H1 (cell line): ENCODE data around the gene USH1G. TPM values are rescaled to one million over a fixed set of nuclear protein-coding genes. Genes with fewer than 3 reads are reported as not detected.

Experiments used
- EP300 ChIP-seq, 2 experiments: IDR thresholded peaks; 1 replicate in 1 of 2; 2 replicates in 1 of 2; pipeline ENCODE4 v1.6.1; 2011 to 2012; ENCODE audit warnings: low read depth in 2 of 2, low read length in 2 of 2, mild to moderate bottlenecking in 2 of 2, borderline replicate concordance in 1 of 2, inconsistent platforms in 1 of 2, moderate library complexity in 1 of 2
- HDAC2 ChIP-seq, 2 experiments: fragments of 300-600 bp in 1 of 2; sonication (generic) in 1 of 2; IDR thresholded peaks; 2 replicates each; pipeline ENCODE4 v1.6.1; 2011 to 2012; ENCODE audit warnings: low read depth in 2 of 2, low read length in 2 of 2, mild to moderate bottlenecking in 2 of 2, moderate library complexity in 2 of 2, borderline replicate concordance in 1 of 2, inconsistent platforms in 1 of 2
- SP2 ChIP-seq: IDR thresholded peaks from 2 replicates; pipeline ENCODE4 v1.6.1; 2012; ENCODE audit warnings: mild to moderate bottlenecking, low read length, inconsistent platforms
- polyA plus RNA-seq, 7 experiments: library from polyadenylated mRNA; depleted of rRNA in 3 of 7; stranded (reverse) in 5 of 7; unstranded in 2 of 7; fragments of >200 nt in 5 of 7; fragments of 200-250 nt in 2 of 7; gene quantifications; 1 replicate in 5 of 7; 2 replicates in 1 of 7; 4 replicates in 1 of 7; pipeline versions ENCODE4 v1.2.1 to v1.2.3, GENCODE V29; 2011 to 2013; ENCODE audit warnings: missing spikeins in 2 of 7, mixed read lengths in 2 of 7
- total RNA-seq: library from RNA; stranded (reverse); fragmentation: NEBNext Ultra II Directional; extraction: Animal tissue kit (Norgen Biotek cat#: 25700); gene quantifications from 2 replicates; pipeline ENCODE4 v1.2.1, GENCODE V29; 2021

Gene USH1G
- total and polyA plus RNA-seq, 2 of the 8 experiments (the other 6 are each of a cell fraction or from before 2014, with no cell fraction given): 1.6 to 4.3 TPM

DNA sequence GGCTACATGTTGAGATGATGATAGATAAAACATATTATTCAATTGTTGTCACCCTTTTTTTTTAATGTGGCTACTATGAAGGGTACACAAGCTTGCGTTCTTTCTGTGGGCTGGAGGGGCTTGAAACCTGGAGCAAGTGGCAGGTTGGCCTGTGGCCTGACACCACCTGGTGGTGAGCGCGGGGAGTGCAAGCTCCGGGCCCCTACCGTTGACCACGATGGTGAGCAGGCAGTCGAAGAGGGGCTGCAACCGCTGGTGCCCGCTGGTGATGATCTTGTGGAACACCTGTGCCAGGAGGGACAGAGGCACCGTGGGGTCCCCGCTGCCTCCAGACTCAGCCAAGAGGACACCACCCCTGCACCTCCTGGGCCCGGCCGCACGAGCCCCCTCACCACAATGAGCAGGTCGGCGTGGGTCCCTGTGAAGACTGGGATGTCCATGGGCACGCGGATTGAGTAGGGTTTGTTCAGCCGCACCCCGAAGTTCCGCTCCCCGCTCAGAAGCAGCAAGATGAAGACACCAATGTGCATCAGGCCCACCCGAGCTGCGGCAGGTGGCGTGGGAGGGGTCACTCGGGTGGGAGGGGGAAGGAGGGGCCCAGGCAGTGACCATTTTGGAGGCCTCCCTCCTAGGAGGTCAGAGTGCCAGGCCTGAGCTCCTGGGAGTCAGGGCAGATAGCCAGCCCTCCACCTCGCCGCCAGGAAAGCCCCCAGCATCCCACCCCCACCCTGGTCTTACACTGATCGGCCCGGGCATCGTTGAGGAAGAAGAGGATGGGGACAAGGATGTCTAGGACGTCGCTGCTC is 35.1 kb upstream of the USH1G start (continued):
- no peak for TF ChIP-seq HDAC2 (IDR thresholded peaks at IDR 0.05; ENCODE audit: borderline replicate concordance in 1 of 2, low read depth in 2 of 2, low read length in 2 of 2)
- TF ChIP-seq SP2: no peak
- no peak for TF ChIP-seq EP300 (IDR thresholded peaks at IDR 0.05; ENCODE audit: borderline replicate concordance in 1 of 2, low read depth in 2 of 2, low read length in 2 of 2)
